ENCODE results near the gene B4GALT2.
A peak's percentile ranks its signal among the peaks of the same experiment; 100 is the strongest.

The B4GALT2 gene

GRCh38 chr1:44031252-44032169, 52.5 kb downstream of the B4GALT2 start, which contains the start of gene SLC6A9:
Gene SLC6A9 (minus strand): TSS chr1:44031462. CDS start chr1:44024277, 7,185 bp downstream.
- no peak for DNase-seq

GRCh38 chr1:44032170-44032790, 53.3 kb downstream of the B4GALT2 start:
- no peak for DNase-seq

GRCh38 chr1:44033041-44033575, 54.1 kb downstream of the B4GALT2 start:
- no peak for DNase-seq

GRCh38 chr1:44033756-44034155, 54.7 kb downstream of the B4GALT2 start:
- DNase-seq = no peak

GRCh38 chr1:44034423-44034822, 55.4 kb downstream of the B4GALT2 start:
- no peak for DNase-seq

- no peak for DNase-seq
Observed at GRCh38 chr1:44034976-44035716, 56.1 kb downstream of the B4GALT2 start.

GRCh38 chr1:44035726-44036408, 56.9 kb downstream of the B4GALT2 start:
- no peak for DNase-seq

- DNase-seq = peak; percentile 59 to 79
Observed at GRCh38 chr1:44036409-44037139, 57.6 kb downstream of the B4GALT2 start.

- no peak for DNase-seq
Observed at GRCh38 chr1:44037154-44037553, 58.1 kb downstream of the B4GALT2 start.

GRCh38 chr1:44038876-44039657, 60.1 kb downstream of the B4GALT2 start:
- no peak for DNase-seq

GRCh38 chr1:44040418-44040817, 61.4 kb downstream of the B4GALT2 start:
- no peak for DNase-seq

Measured in SHP77 (cell line).